Urinary bladder (tissue), 4 donors: ENCODE data around the gene KRT25. TPM values are rescaled to one million over a fixed set of nuclear protein-coding genes. Genes with fewer than 3 reads are reported as not detected.
A peak's percentile ranks its signal among the peaks of the same experiment; 100 is the strongest.

Source experiments
- DNase-seq: peaks from one replicate; pipeline ENCODE4 v3.0.0-alpha.2; 2015; ENCODE audit errors: extremely low spot score
- H3K27ac ChIP-seq: one replicate; pipeline ENCODE4 v1.5.1; 2013; ENCODE audit warnings: low read depth, mild to moderate bottlenecking, moderate library complexity
- H3K36me3 ChIP-seq: one replicate; pipeline ENCODE4 v1.6.1; 2013; ENCODE audit warnings: mild to moderate bottlenecking, moderate library complexity; ENCODE audit not compliant: insufficient read depth
- H3K4me1 ChIP-seq: one replicate; pipeline ENCODE4 v1.6.1; 2013; ENCODE audit warnings: mild to moderate bottlenecking, moderate library complexity; ENCODE audit not compliant: insufficient read depth
- H3K4me3 ChIP-seq: one replicate; pipeline ENCODE4 v1.5.1; 2013; ENCODE audit warnings: low read depth, low read length
- WGBS: extraction: QIAGEN DNeasy Blood & Tissue Kit; methylation state at CpG from one replicate; pipeline ENCODE4 v1.1.7; 2013; 5-methylcytosine and 5-hydroxymethylcytosine counted together
- polyA plus RNA-seq: library from polyadenylated mRNA; stranded (reverse); fragments of 200-250 nt; gene quantifications from one replicate; pipeline ENCODE4 v1.2.3, GENCODE V29; 2013
- total RNA-seq: library from RNA; depleted of rRNA; stranded (reverse); fragments of >200 nt; gene quantifications from one replicate; pipeline ENCODE4 v1.2.3, GENCODE V29; 2014
- donor health status: healthy with polysubstance abuse.
- donor health status: healthy.

KRT25 gene
- total RNA-seq (not detected), polyA plus RNA-seq (not detected)

- H3K4me1 ChIP-seq = no peaks in the 10 kb centered on the region
Observed at GRCh38 chr17:40755231-40755630, at the start of gene KRT25. Gene KRT25 (minus strand): TSS chr17:40755331. CDS start chr17:40755271, 60 bp downstream.

GRCh38 chr17:40803617-40804082 is 48.5 kb upstream of the KRT25 start:
- no peaks in the 10 kb centered on the region for H3K36me3 ChIP-seq
- H3K27ac ChIP-seq = no peak overlapping the region
- H3K4me3 ChIP-seq = no peak overlapping the region
- peak; percentile 54 for DNase-seq
- no peaks in the 10 kb centered on the region for H3K4me1 ChIP-seq
- WGBS = 12% methylated on average over 13 of the region's 13 CpGs

More at GRCh38 chr17:40755231-40755630, at the start of gene KRT25:
- Histone ChIP-seq H3K36me3 (no peaks in the 10 kb centered on the region), H3K27ac (no peak within 1 kb of the TSS), H3K4me3 (no peak within 1 kb of the TSS)
- no peak for DNase-seq
- 75% methylated on average over 4 of the region's 4 CpGs for WGBS

GRCh38 chr17:40801157-40801556 is 46.0 kb upstream of the KRT25 start:
- Histone ChIP-seq H3K4me1 (no peaks in the 10 kb centered on the region), H3K27ac (no peak overlapping the region), H3K36me3 (no peaks in the 10 kb centered on the region), H3K4me3 (no peak overlapping the region)
- no peak for DNase-seq
- 70% methylated on average over 2 of the region's 2 CpGs for whole genome bisulfite sequencing

- no peaks in the 10 kb centered on the region for H3K4me1 ChIP-seq
- H3K27ac ChIP-seq = no peak overlapping the region
- WGBS = 72% methylated on average over 1 of the region's 1 CpG
- no peaks in the 10 kb centered on the region for H3K36me3 ChIP-seq
- no peak for DNase-seq
- no peak overlapping the region for H3K4me3 ChIP-seq
Observed at GRCh38 chr17:40800381-40800780, 45.2 kb upstream of the KRT25 start.

- Histone ChIP-seq H3K4me1 (no peaks in the 10 kb centered on the region), H3K27ac (no peak within 1 kb of the TSS), H3K36me3 (no peaks in the 10 kb centered on the region), H3K4me3 (no peak within 1 kb of the TSS)
- no peak for DNase-seq
- 77% methylated on average over 3 of the region's 3 CpGs for WGBS
Observed at GRCh38 chr17:40799859-40800258, 44.7 kb upstream of the KRT25 start, which contains the start of gene KRT28. Gene KRT28 (minus strand): TSS chr17:40799959. CDS start chr17:40799893, 66 bp downstream.

- Histone ChIP-seq H3K4me3 (no peak overlapping the region), H3K36me3 (no peaks in the 10 kb centered on the region), H3K4me1 (no peaks in the 10 kb centered on the region), H3K27ac (no peak overlapping the region)
- WGBS = 78% methylated on average over 27 of the region's 27 CpGs
- DNase-seq = no peak
Observed at GRCh38 chr17:40796846-40797245, 41.7 kb upstream of the KRT25 start.

GRCh38 chr17:40795019-40795667 is 40.0 kb upstream of the KRT25 start:
- 75% methylated on average over 10 of the region's 10 CpGs for WGBS
- no peaks in the 10 kb centered on the region for H3K36me3 ChIP-seq
- no peak overlapping the region for H3K4me3 ChIP-seq
- no peak for DNase-seq
- no peaks in the 10 kb centered on the region for H3K4me1 ChIP-seq
- no peak overlapping the region for H3K27ac ChIP-seq

GRCh38 chr17:40794466-40794865 is 39.3 kb upstream of the KRT25 start:
- Histone ChIP-seq H3K36me3 (no peaks in the 10 kb centered on the region), H3K4me1 (no peaks in the 10 kb centered on the region), H3K27ac (no peak overlapping the region), H3K4me3 (no peak overlapping the region)
- no peak for DNase-seq
- 87% methylated on average over 2 of the region's 2 CpGs for WGBS

- Histone ChIP-seq H3K36me3 (no peaks in the 10 kb centered on the region), H3K27ac (no peak overlapping the region), H3K4me1 (no peaks in the 10 kb centered on the region), H3K4me3 (no peak overlapping the region)
- WGBS = 46% methylated on average over 10 of the region's 10 CpGs
- no peak for DNase-seq
Observed at GRCh38 chr17:40793832-40794231, 38.7 kb upstream of the KRT25 start.

- Histone ChIP-seq H3K36me3 (no peaks in the 10 kb centered on the region), H3K27ac (no peak overlapping the region), H3K4me1 (no peaks in the 10 kb centered on the region), H3K4me3 (no peak overlapping the region)
- WGBS = 22% methylated on average over 6 of the region's 6 CpGs
- DNase-seq = no peak
Observed at GRCh38 chr17:40791787-40792436, 36.8 kb upstream of the KRT25 start.

GRCh38 chr17:40791111-40791510 is 36.0 kb upstream of the KRT25 start:
- Histone ChIP-seq H3K4me1 (no peaks in the 10 kb centered on the region), H3K36me3 (no peaks in the 10 kb centered on the region), H3K27ac (no peak overlapping the region), H3K4me3 (no peak overlapping the region)
- WGBS = 65% methylated on average over 1 of the region's 1 CpG
- DNase-seq = no peak

- no peak for DNase-seq
- 95% methylated on average over 4 of the region's 4 CpGs for WGBS
- Histone ChIP-seq H3K4me3 (no peak within 1 kb of the TSS), H3K4me1 (no peaks in the 10 kb centered on the region), H3K27ac (no peak within 1 kb of the TSS), H3K36me3 (no peaks in the 10 kb centered on the region)
Observed at GRCh38 chr17:40782450-40782849, 27.3 kb upstream of the KRT25 start, which contains the start of gene KRT27. Gene KRT27 (minus strand): TSS chr17:40782550. CDS start chr17:40782493, 57 bp downstream.

- no peak overlapping the region for H3K27ac ChIP-seq
- H3K36me3 ChIP-seq = no peaks in the 10 kb centered on the region
- WGBS = 29% methylated on average over 37 of the region's 37 CpGs
- H3K4me3 ChIP-seq = peak overlapping the region; percentile 2
- no peak for DNase-seq
- H3K4me1 ChIP-seq = no peaks in the 10 kb centered on the region
Observed at GRCh38 chr17:40779181-40779909, 24.2 kb upstream of the KRT25 start.
